Renal pelvis (tissue), 4 donors: ENCODE data around the gene DNAJC6. TPM values are rescaled to one million over a fixed set of nuclear protein-coding genes. Genes with fewer than 3 reads are reported as not detected.
"Not testable (repeated sequence)": the region's sequence is repeated elsewhere in the genome, so short reads cannot be mapped to it uniquely, and the experiment has no call there.

Experiments
- DNase-seq: peaks from one replicate; pipeline ENCODE4 v3.0.0-alpha.2; 2013
- polyA plus RNA-seq, 3 donors: library from polyadenylated mRNA; unstranded; fragments of 120-200 nt; gene quantifications; one replicate each; pipeline ENCODE4 v1.2.1, GENCODE V29; 2013; ENCODE audit not compliant: insufficient read length in 3 of 3

DNAJC6 gene
- polyA plus RNA-seq, 3 donors, result 5.6 to 8.0 (median 7.4) TPM

DNA sequence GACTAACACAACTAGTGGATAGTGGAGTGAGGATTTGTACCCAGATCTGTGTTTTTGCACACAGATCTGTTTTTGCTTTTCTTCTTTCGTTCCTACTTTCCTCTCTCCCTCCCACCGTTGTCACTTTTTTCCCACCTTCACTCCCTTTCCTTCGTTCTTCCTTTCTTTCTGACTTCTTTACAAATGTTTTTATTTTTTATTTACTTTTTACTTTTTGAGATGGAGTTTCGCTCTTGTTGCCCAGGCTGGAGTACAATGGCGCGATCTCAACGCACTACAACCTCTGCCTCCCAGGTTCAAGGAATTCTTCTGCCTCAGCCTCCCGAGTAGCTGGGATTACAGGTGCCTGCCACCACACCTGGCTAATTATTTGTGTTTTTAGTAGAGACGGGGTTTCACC lies 17.5 kb upstream of the DNAJC6 start:
- DNase-seq, result not testable (repeated sequence)

DNA sequence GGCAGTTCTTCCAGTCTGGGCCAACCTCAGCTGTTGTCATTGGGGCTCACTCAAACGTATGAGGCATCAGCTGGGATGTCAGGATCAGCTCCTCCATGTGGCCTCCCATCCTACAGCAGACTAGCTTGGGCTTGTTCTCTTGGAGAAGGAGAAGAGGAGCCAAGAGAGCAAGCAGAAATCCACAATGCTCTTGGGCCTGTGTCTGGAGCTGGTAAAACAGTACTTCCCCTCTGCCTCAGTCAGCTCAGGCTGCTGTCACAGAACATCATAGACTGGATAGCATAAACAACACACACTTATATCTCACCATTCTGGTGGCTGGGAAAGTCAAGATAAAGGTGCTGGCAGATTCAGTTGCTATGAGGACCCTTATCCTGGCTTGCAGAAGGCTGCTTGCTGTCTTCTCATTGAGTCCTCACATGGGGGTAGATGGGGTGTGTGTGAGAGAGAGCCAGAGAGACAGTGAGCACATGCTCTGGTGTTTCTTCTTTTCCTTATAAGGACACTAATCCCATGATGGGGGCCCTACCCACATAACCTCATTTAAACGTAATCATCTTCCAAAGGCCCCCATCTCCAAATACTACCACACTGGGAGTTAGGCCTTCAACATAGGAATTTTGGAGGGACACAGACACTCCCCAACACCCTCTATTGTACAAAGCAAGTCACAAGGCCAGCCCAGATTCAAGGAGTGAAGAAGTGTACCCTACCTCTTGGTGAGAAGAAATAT lies 16.3 kb upstream of the DNAJC6 start:
- no peak for DNase-seq

DNA sequence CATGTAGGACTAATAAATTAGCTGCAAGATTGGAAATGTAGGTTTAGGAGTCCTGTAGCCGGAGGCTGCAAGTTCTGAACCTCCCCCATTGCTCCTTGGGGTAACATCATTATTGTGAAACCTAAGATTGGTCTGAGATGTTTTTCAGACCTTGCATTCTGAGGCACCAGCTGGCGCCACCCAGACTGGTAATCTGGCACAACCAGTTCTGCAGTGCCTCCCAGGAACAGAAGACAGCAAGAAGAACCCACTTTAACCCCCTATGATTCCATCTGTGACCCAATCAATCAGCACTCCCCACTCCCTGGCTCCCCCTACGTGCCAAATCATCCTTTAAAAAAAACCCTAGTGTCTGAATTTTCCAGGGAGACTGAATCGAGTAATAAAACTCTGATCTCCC lies 11.6 kb upstream of the DNAJC6 start:
- no peak for DNase-seq

DNA sequence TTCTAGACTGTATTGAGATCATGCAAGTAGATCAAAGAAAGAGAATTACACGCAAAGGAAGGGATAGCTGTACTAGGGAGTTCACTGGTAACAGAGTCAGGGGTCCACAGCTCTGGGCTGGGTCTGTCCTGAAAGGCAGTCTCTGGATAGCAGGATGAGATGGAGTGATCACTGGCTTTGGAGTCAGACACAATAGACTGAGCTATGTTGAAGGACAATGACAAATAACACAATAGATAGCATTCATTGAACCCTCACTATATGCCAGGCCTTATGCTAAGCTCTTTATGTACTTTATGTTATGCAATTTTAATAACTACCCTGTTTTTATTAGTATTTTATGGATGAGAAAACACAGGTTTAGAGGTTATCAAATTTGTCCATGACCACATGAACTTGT lies 10.0 kb upstream of the DNAJC6 start:
- no peak for DNase-seq

DNA sequence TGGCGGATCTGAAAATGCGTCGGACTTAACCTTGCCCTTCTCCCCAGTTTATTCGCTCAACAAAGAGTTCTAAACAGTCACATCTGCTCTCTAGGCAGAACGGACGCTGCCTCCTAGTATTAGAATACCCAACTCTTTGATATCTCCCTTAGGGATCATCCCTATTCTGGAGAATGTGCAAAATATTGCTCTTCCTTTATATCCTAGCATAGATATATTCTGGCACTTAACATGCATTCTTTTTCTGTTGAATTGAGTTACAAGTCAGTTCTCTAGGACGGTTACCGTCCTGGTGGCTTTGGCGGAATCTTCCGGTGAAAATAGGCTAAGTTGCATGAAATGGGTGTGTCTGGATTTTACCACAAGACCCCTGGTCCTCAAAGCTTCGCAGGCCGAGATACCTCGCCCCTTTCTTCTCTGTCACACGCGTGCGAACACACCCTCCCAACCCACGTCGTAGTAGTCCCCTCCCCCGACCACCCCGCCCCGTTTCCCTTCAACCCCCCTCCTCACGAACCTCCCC lies 501 bp upstream of the DNAJC6 start:
- DNase-seq, result no peak

DNA sequence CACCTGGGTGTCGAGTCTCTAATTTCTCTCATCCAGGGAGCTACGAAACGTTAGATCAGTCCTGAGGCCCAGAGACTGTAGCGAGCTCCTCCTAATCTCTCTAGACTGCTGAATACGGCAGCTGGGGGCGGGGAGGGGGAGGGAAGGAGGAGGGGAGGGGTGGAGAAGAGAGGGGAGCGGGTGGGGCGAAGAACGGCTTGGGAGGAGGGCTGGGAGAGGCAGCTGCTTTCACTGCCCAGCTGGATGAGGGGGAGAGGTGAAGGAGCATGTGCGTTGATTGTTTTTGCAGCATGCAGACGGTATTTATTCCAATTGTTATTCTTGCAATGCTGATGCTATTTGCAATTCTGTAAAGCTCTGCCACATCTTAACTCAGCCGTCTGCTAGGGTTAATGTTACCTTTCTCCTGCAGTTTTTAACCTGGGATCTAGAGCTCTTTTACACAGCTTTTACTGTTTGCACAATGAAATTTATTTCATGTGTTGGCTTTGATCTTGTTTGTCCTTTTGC lies 790 bp downstream of the DNAJC6 start:
- DNase-seq, result no peak

DNA sequence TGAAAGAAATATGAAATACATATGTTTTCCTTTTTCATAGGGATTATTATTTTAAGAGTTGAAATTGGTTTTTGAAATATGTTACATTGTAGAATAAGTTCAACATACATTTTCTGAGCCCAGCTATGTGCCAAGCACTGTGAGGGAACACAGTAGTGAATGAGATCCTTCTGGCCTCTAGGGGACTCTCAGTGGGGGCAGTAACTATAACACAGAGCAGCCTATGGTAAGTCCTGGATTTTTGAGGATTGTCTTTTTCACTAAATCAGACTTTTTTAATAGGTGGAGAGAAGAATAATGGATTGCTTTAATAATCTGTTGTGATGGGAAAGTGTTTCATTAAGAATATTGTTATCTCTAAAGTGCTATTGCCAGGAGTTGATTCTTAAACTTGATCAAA lies 2.4 kb downstream of the DNAJC6 start:
- DNase-seq, result no peak

DNA sequence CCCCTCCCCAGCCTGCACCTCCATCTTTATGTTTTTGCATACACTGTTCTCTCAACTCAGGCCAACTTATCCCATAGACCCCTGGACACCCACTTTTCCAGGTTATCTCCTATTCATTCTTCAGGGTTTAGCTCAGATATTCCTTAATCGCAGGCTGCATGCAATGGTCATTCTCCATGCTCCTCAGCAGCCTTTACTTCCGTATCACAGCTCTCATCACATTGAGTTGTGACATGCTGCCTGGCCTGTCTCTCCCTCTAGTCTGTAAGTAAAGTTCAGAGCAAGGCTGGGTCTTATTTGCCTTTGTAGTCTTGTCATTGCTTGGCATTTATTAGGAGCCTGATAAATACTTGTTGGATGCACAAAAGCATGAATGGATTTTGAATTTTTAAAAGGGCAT lies 6.9 kb downstream of the DNAJC6 start:
- DNase-seq, result no peak

DNA sequence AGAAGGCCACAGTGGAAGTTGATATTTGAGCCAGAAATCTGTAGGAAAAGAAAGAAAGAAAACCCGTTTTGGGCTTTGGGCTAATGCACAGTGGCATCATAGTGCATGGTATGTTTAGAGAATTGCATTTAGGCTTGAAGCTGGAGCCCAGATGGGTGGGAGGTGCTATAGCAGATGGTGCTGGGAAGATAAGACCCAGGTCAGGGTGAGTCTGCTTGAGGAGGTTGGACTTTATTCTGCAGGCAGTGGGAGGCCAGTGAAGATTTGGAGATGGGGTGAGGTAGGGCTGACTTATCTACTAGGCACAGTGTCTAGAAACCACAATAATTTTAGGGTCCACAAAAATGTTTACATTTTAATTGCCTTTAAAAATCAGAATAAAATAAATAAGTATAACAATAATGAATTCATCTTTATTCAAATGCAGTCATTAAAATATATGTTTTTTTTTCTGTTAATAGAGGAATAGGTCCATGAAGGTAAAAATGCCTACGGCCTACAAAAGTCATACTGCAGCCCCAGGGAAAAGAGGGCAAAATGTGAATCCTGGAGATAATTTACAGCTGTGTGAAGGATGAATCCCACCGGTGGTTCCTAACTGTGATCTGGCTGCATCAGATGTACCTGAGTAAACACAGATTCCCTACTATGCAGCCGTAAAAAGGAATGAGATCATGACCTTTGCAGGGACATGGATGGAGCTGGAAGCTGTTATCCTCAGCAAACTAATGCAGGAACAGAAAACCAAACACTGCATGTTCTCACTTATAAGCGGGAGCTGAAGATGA lies 8.7 kb downstream of the DNAJC6 start:
- no peak for DNase-seq

DNA sequence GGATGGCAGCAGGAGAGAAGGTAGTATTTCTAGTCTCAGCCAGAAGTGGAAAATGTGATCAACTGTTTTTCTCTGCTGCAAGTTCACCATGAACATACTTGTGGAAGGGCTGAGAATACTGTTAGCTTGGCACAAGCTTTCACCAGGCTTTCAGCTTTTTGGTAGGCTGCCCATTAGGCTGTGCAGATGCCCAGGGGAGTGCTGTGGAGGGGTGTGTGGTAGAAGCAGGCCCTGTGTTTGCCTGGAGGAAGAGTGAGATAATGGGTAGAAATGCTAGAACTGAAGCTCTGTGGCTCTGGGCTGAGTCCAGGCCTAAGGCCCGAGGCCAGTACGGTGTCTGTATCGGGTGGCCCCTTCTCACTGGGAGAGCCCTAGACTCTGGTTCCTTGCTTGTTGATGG lies 9.8 kb downstream of the DNAJC6 start:
- DNase-seq, result no peak

DNA sequence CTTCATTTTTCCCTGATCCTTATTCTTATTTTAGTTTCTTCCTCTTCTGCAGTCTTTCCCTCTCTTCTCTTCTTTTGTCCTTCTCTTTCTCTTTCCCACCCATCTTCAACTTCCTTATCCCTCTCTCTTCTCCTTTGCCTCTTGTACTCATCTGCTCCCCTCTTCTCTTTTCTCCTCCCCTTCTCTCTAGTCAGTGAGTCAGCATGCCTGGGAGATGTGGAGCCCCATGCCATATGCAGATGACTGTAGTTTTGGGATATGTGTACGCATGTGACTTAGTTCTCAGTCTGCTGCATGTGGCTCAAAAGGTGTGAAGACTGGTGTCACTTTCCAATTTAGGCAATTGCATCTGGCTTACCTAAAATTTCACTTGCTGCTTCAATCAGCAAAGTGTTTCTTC lies 10.4 kb downstream of the DNAJC6 start:
- DNase-seq, result no peak

DNA sequence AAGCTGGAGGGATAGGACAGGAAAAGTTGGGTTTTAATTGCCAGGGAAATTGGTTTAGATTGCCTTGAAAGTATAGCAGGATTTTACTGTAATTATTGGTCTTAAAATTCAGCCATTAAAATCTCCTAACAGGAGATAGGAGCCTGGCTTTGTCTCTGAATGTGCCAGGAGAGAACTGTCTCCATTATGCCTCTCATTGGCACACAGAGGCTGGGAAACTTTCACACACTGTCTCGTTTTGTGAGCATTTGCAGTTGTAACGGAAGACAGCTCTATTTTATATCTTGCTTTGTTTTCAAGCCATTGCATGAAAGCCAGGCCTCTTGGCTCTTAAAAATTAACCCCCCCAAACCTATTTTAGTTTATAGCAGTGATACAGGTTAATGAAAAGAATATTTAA lies 12.5 kb downstream of the DNAJC6 start:
- DNase-seq, result no peak

DNA sequence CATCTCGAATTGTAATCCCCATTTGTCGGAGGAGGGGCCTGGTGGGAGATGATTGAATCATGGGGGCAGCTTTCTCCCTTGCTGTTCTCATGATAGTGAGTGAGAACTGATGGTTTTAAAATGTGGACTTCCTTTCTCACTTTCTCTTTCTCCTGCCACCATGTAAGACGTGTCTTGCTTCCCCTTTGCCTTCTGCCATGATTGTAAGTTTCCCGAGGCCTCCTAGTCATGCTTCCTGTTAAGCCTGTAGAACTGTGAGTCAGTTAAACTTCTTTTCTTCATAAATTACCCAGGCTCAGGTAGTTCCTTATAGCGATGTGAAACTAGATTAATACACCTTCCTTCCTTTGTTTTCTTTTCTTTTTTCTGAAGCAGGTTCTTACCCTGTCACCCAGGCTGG lies 13.9 kb downstream of the DNAJC6 start:
- no peak for DNase-seq

DNA sequence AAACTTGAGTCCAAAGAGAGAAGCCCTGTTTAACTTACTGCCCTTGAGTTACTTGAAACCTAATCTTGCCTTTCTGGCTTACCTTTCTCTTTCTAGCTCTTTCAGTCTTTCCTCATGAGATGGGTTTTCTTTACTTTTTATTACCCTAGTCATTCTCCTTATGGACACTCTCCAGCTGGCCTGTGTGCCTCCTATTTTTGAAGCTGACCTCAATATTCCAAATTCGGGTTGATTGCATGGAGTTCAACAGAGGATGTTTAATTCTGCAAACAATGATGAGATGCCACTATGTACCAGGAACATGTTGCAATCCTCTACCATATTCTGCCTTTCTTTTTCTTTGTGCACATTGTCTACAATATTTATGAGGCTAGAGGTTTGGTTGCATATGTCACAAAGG lies 20.7 kb downstream of the DNAJC6 start:
- no peak for DNase-seq

DNA sequence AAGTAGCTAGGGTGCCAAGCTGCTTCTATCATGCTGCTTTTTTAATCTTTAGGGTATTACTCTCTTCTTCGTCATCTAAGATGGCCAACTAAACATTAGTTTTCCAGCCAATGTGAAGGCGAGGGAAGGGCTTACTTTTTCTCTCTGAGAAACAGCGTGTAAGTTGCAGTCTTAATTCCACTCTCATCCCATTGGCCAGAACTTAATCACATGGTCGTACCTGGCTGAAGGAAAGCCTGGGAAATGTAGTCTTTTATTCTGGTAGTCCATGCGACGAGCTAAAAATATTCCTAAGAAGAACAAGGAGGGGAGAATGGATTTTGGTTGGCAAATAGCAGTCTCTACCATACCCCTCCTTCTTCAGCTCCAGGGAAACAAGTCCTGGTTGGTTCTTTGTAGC lies 21.5 kb downstream of the DNAJC6 start:
- DNase-seq, result no peak

DNA sequence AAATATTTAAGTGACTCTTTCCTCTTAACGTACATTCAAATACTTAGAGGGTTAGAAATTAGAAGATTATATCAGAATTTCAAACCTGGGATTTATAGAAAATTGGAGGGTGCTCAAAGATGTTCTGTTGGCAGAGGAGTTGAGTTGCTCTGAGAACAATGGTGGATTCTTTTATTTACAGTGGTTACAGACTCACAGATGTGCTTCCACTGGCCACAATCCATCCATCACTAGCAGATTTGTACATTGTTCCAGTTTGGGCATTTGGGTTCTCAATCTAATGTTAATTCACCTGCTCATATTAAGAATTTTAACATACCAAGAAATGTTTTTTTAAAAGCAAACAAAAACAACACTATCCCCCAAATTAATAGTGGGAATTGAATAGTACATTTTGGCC lies 23.5 kb downstream of the DNAJC6 start:
- DNase-seq, result no peak

DNA sequence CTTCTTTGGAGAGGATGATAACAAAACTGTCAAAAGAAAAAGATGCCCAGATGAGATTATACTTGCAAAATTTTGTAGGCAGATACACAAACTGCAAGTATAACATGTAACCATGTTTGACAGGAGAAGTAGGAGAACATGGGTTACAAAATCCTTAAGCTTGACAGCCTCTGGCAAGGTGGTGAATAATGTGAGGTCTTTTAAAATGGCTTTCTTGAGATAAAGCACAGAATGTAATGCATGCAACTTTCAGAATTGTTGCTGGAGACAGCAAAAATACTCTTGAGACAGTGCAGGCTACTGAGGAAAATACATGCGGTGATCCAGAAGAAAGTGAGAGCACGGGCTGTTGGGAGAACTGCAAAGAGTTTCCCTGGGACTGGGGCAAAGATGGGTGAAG lies 24.7 kb downstream of the DNAJC6 start:
- DNase-seq, result no peak

DNA sequence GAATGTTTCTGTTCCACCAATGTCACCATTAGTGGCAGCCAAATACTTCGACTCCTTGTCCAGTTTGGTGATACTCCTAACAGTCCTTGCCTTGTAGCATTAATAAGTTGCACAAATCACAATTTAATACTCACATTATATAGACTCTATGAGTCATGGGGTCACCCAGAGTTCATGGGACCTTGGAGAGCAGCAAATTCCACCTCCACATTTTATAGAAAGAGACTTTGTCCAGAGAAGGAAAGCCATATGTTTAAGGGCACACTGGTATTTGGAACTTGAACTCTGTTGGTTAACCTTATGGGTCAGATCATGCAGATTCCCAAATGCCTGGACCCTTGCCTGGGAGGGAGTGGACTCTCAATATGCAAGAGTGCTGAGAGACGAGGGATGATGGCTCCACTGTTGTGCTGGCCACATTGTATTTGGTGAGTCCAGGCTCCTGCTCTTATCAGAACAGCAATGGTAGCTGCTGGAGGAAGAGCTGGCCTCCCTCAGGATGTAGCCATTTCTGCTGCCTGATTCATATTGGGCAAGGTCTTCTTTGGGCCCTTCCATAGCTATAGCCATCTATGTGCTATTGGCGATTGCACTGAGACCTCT lies 30.6 kb downstream of the DNAJC6 start:
- no peak for DNase-seq

DNA sequence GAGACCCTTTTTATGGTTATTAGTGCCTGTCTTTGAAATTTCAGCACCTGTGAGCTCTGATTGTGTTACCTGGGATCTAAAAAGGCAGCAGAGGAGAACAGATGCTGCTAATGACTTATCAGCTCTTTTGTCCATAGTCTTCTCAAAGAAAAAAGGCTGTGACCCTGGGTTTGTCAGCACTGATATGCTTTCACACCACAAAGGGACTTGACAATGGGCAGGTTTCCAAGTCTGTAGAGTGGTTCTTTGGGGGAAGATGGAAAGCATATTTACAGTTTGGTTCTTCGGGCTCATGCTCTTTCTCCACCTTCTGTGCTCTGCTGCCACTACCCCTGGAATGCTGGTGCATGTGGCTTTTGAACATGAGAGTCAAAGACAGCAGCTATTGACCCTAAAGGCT lies 32.0 kb downstream of the DNAJC6 start:
- DNase-seq, result no peak

DNA sequence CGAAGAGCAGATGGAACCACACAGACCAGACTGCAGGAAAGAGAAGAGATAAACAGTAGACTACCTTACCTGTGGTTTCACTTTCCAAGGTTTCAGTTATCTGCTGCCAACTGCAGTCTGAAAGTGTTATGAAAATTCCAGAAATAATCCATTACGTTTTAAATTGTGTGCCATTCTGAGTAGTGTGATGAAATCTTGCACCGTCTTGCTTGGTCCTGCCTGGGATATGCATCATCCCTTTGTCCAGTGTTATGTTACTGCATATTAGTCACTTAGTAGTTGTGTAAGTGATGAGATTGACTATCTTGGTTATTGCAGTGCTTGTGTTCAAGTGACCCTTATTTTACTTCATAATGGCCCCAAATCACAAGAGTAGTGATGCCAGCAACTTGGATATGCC lies 33.9 kb downstream of the DNAJC6 start:
- no peak for DNase-seq

DNA sequence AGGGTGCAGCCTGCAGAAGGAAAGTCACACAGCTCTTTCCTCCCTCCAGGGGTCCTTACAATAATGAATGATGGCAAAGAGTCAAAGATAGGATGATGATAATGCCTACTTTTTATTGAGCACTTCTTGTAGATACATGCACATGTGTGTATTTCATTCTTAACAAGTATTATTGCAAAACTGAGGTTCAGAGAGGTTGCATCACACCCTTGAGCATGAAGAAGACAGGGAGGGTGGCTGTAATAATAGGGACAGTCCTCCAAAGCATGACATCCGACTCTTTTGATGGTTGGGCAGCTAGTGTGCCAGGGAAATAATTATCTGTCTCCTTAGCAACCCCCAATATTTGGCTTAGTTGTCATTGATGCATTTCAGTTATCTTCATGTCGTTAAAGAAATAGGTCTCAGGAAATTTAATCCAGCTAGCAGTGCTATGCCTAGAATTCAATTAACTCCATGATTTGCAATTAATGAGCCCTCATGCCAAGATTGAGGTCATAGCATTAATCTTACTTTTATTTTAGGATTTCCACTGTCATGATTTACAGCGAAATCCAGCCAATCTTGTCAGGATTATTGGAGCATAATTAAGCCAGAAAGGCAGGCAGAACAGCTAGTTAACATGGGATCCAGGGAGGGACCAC lies 35.0 kb downstream of the DNAJC6 start:
- no peak for DNase-seq

DNA sequence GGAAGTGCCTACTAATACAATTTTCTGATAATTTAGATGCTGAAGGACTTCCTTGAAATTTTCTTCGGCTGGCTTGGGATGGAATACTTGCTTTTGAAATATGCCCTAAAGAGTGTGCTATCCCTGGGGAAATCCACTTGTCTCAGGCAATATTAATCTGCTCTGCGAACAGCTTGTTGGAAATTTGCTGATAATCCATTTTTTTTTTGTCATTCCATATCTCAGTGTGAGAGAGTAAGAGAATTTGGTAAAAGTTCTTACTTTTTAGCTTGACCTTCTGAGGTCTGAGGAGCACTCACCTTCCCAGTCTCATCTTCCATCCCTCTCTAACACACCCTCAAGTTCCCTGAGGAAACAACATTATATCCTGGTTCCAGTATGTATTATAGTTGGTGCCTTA lies 36.8 kb downstream of the DNAJC6 start:
- DNase-seq, result no peak
